GM18907 (cell line): ENCODE measurements around the gene TUBA1B.
A peak's percentile ranks its signal among the peaks of the same experiment; 100 is the strongest.
"Not testable (repeated sequence)": the region's sequence is repeated elsewhere in the genome, so short reads cannot be mapped to it uniquely, and the experiment has no call there.

ENCODE experiments used
- ATAC-seq: cut with Tn5 transposase; IDR thresholded peaks from one replicate; pipeline ENCODE4 v1.9.1; 2021; ENCODE audit warnings: mild to moderate bottlenecking, moderate library complexity; ENCODE audit not compliant: unreplicated experiment

Gene TUBA1B

GRCh38 chr12:49127971-49128370 is 3.2 kb downstream of the TUBA1B start:
- ATAC-seq = not testable (repeated sequence)

- ATAC-seq = no peak
Measured at GRCh38 chr12:49126852-49127763, 4.1 kb downstream of the TUBA1B start.

GRCh38 chr12:49121047-49121696 is 10.0 kb downstream of the TUBA1B start:
- no peak for ATAC-seq

- ATAC-seq = no peak
Measured at GRCh38 chr12:49111206-49111605, 20.0 kb downstream of the TUBA1B start.

GRCh38 chr12:49110464-49111155 is 20.6 kb downstream of the TUBA1B start, which contains the start of gene LMBR1L:
LMBR1L (minus strand) TSS chr12:49110847; CDS start chr12:49110555, 292 bp downstream.
- ATAC-seq = peak; percentile 98

GRCh38 chr12:49109641-49110463 is 21.3 kb downstream of the TUBA1B start:
- ATAC-seq = no peak

GRCh38 chr12:49108958-49109404 is 22.2 kb downstream of the TUBA1B start:
- ATAC-seq = no peak

GRCh38 chr12:49105504-49106084 is 25.6 kb downstream of the TUBA1B start:
- no peak for ATAC-seq

- ATAC-seq = no peak
Measured at GRCh38 chr12:49104822-49105221, 26.4 kb downstream of the TUBA1B start.

GRCh38 chr12:49100380-49100779 is 30.8 kb downstream of the TUBA1B start:
- no peak for ATAC-seq

GRCh38 chr12:49098703-49099102 is 32.5 kb downstream of the TUBA1B start:
- ATAC-seq = no peak

GRCh38 chr12:49098035-49098451 is 33.2 kb downstream of the TUBA1B start:
- no peak for ATAC-seq

- ATAC-seq = no peak
Measured at GRCh38 chr12:49097381-49097780, 33.8 kb downstream of the TUBA1B start.

- no peak for ATAC-seq
Measured at GRCh38 chr12:49094975-49095365, 36.2 kb downstream of the TUBA1B start.

GRCh38 chr12:49094160-49094974 is 36.8 kb downstream of the TUBA1B start, which contains the start of gene DHH:
DHH (minus strand) TSS chr12:49094801; CDS start chr12:49094512, 289 bp downstream.
- ATAC-seq = no peak

- no peak for ATAC-seq
Measured at GRCh38 chr12:49093792-49094159, 37.4 kb downstream of the TUBA1B start.

- ATAC-seq = no peak
Measured at GRCh38 chr12:49092816-49093406, 38.3 kb downstream of the TUBA1B start.

- ATAC-seq = no peak
Measured at GRCh38 chr12:49092086-49092815, 38.9 kb downstream of the TUBA1B start.
